Breast epithelium (tissue), 3 donors: ENCODE results near the gene HOXB13.

ENCODE experiments used
- POLR2AphosphoS5 ChIP-seq, 3 donors: sonication (generic); formaldehyde crosslinking; IDR thresholded peaks; one replicate each; pipeline ENCODE4 v1.6.1; 2017; ENCODE audit warnings: antibody characterized with exemption in 3 of 3
- TF ChIP-seq, protein P1 (sequence below), 3 donors: fragments of 450-650 bp; IDR thresholded peaks; one replicate each; pipeline ENCODE4 v1.5.1; 2016 to 2017; ENCODE audit warnings: antibody characterized with exemption in 3 of 3, mild to moderate bottlenecking in 3 of 3, moderate library complexity in 3 of 3

- TF ChIP-seq, protein P1, sequence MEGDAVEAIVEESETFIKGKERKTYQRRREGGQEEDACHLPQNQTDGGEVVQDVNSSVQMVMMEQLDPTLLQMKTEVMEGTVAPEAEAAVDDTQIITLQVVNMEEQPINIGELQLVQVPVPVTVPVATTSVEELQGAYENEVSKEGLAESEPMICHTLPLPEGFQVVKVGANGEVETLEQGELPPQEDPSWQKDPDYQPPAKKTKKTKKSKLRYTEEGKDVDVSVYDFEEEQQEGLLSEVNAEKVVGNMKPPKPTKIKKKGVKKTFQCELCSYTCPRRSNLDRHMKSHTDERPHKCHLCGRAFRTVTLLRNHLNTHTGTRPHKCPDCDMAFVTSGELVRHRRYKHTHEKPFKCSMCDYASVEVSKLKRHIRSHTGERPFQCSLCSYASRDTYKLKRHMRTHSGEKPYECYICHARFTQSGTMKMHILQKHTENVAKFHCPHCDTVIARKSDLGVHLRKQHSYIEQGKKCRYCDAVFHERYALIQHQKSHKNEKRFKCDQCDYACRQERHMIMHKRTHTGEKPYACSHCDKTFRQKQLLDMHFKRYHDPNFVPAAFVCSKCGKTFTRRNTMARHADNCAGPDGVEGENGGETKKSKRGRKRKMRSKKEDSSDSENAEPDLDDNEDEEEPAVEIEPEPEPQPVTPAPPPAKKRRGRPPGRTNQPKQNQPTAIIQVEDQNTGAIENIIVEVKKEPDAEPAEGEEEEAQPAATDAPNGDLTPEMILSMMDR (IDR thresholded peaks at IDR 0.05): peak; percentile 23 to 80 (median 71)
- no peak for TF ChIP-seq POLR2AphosphoS5 (IDR thresholded peaks at IDR 0.05)
Measured at GRCh38 chr17:48678141-48678971, 50.2 kb downstream of the HOXB13 start.
